Left cardiac atrium (tissue), 4 donors: ENCODE results near the gene AAK1. TPM values are rescaled to one million over a fixed set of nuclear protein-coding genes. Genes with fewer than 3 reads are reported as not detected.
"Not testable (repeated sequence)": the region's sequence is repeated elsewhere in the genome, so short reads cannot be mapped to it uniquely, and the experiment has no call there.

Experiments
- ATAC-seq, 2 donors: fragments of 200-7000 bp; cut with Tn5 transposase; one replicate each; pipeline ENCODE4 v1.9.1; 2020; ENCODE audit warnings: mild to moderate bottlenecking in 2 of 2, moderate library complexity in 2 of 2
- DNase-seq: peaks from one replicate; pipeline ENCODE4 v3.0.0-alpha.2; 2020
- intact Hi-C, 2 donors: fragments of 100-400 bp; cut with DNase I; formaldehyde crosslinking; loops; one replicate each; pipeline versions ENCODE4 v1.14.1 to v1.15.1; 2022 to 2023
- total RNA-seq, 2 donors: library from RNA; stranded (reverse); fragmentation: NEBNext Ultra II Directional; extraction: Animal tissue kit (Norgen Biotek cat#: 25700); gene quantifications; one replicate each; pipeline ENCODE4 v1.2.1, GENCODE V29; 2021
- donor health status: DM: no; HTN: yes; CAD: no.
- donor health status: DM: no; HTN: yes; CAD: no; lungs with severe emphysema.
- donor health status: DM: yes; HTN: yes; CAD: no.
- donor health status: Dilated cardiomyopathy.

AAK1 gene
- total RNA-seq, 2 donors from 2014 or later, result 44.0 to 64.7 TPM

DNA sequence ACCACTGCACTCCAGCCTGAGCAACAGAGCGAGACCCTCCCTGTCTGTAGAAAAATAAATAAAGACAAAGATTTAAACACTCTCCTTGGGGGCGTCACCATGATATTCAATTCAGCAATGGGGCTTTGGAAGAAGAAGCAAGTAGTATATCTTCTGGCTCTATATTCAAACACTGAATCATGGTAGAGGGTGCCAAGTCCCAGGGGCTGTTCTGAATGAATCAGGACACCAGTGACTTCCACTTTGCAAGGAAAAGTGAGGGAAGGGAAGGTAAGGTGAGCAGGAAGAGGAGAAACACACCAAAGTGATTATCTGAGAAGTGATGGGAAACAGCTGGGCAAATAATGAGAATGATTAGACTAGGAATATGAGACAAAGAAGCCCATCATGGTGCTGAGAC, 80.5 kb downstream of the AAK1 start:
- intact Hi-C loops, result loop anchor here in 1 of 2 donors (10.0 kb wide), 1 partner anchor 82 kb away; the partner anchor contains the start of gene AAK1
- no peak for ATAC-seq

DNA sequence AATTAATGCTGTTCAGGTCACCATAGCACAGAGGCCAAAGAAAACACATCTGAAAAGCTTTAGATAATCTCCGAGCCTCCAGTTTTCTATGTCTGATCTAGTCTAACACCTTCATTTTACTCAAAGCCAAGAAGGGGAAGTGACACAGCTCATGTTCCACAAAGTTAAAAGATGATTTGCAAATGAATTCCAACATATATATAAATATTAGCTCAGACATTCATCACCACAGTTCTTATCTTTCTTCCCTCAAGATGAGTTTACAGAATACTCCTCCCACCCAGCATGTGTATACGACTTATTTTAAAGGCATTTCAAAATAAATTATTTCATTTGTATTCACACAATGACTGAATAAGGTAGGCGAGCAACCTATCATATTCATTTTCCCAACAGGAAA, 82.4 kb downstream of the AAK1 start:
- DNase-seq (no peak), ATAC-seq (no peak)
- intact Hi-C loops, result loop anchor here in 1 of 2 donors (10.0 kb wide), 1 partner anchor 84 kb away; the partner anchor contains the start of gene AAK1

More for the DNA sequence above, 80.5 kb downstream of the AAK1 start:
- no peak for DNase-seq

DNA sequence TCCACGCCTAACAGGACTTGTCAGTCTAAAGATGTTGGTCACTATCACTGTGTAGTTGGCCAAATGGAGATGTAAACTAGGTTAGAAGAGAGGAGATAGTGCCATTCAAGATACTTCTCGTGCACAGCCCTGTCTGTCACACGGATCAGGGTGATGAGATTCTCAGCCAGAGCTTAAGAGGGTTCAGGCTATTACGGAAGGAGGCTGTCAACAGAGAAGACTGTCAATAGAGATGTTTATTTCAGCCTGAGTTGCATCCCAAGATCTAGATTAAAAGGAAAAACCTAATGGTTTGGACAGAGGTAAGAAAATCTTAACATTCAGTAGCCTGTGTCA, 83.4 kb downstream of the AAK1 start:
- intact Hi-C loops, result loop anchor here in 1 of 2 donors (10.0 kb wide), 1 partner anchor 85 kb away; the partner anchor contains the start of gene AAK1
- ATAC-seq, result peak; percentile 72 to 88
- no peak for DNase-seq

DNA sequence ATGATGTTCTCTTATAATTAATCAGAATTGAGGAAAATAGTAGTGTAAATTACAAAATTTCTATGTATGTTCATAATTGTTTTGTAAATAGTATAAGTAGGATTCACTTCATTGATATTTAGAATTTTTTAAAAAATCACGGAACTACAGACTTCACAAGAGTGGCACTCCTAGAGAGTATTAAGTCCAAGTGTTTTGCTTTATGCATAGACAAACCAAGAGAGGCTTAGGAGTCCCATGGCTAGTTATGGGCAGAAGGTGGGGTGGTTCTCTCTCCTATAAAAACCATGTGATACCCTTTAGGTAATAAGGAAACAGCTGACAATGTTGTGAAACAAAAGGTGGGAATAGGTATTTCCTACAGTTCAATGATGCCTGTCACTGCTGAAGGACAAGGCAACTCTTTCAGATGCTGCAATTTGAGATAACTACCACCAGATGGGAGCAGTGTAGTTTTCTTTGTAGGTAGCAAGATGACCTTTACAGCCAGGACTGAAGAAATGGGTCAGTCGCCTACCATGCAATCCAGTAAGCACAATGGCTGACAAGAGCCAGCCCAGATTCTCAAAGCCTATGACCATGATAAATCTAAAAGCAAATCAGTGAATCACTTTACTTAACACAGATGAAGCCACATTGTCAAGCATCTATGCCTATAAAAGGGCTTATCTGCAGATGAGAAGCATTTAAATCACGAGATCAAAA, 83.9 kb downstream of the AAK1 start:
- ATAC-seq, result peak; percentile 75
- intact Hi-C loops, result loop anchor here (2.0 to 10.0 kb wide), 3 partner anchors 85 to 155 kb away; partner anchors contain the start of gene AAK1 (in 1 of the 2)
- DNase-seq, result no peak

DNA sequence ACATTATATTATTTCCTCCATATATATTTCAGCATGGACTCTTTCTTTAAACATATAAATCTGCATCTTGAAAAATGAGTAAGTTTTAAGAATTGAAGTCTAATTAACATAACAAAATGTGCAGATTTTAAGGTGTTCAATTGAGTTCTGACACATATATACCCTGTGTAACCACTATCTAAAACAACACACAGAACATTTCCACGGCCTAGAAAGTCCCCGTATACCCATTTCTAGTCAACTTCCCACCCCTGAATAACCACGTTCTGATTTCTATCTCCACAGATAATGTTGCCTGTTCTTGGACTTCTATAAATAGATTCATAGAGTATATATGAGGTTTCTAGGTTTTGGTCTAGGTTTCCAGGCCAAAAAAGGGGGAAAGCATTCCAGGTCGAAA, 87.5 kb downstream of the AAK1 start:
- ATAC-seq (no peak), DNase-seq (no peak)
- intact Hi-C loops, result loop anchor here in 1 of 2 donors (5.0 kb wide), 1 partner anchor 156 kb away; no protein-coding TSS in a partner anchor

DNA sequence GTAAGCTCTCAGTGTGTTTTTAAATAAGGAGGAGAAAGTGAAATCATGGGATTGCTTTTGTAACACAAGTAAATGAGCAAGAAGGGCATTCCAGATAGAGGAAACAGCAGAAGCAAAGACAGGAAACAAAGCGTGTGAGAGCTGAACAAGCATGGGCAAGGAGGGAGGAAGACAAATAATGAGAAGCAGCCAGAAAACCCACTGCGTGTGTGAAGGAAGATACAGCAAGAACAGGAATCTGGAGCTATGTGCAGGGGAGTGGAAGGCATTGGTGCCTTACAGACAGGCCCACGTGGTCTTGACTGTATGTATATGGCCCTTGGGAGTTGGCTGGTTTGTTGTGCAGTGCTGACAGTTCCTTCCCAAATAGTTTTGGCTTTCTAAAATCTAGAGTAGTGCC, 88.6 kb downstream of the AAK1 start:
- ATAC-seq (peak; percentile 48 to 53), DNase-seq (no peak)
- intact Hi-C loops, result loop anchor here in 1 of 2 donors (5.0 kb wide), 1 partner anchor 157 kb away; no protein-coding TSS in a partner anchor

DNA sequence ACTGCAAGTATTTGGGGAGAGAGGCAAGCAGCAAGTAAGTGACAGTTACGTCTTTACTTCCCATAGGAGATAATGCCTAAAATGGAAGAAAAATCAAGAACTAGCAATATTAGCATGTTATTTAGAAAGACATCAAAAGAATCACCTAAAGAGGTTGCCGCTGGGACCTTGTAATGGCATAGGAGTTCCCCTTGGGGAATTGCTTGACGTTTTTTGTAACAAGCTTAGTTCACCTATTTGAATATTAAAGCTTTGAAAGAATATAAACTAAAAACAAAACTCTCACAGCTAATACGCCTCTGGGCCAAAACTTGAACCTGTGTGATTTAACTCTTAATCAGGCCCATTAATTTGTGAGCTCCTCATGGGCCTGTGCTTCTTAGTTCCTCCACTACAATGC, 89.0 kb downstream of the AAK1 start:
- DNase-seq, result no peak
- ATAC-seq, result no peak
- intact Hi-C loops, result no loop called here

DNA sequence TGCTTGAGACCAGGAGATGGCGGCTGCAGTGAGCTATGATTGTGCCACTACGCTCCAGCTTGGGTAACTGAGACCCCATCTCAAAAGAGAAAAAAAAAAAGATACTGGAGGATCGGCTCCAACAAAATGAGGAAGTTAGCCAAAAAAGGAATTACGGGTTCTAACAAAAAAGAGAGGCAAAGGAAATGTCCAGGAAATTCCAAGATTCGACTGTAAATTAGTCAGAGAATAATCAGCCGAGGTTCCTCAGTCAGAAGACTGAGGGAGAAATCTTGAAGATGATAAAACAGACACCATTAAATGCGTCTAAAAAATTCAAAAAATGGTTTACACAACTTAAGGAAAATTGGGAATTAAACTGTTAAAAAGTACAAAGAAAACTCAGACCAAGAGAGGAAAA, 89.5 kb downstream of the AAK1 start:
- DNase-seq, result no peak
- ATAC-seq, result no peak
- intact Hi-C loops, result no loop called here

DNA sequence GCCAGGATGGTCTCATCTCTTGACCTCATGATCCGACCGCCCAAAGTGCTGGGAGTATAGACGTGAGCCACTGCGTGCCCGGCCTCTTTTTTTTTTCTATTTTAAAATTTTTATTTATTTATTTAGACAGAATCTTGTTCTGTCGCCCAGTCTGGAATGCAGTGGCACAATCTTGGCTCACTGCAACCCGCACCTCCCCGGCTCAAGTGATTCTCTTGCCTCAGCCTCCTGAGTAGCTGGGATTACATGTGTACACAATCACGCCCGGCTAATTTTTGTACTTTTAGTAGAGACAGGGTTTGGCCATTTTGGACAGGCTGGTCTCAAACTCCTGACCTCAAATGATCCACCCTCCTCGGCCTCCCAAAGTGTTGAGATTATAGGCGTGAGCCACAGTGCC, 93.0 kb downstream of the AAK1 start:
- DNase-seq, intact Hi-C loops, ATAC-seq: not testable (repeated sequence)

DNA sequence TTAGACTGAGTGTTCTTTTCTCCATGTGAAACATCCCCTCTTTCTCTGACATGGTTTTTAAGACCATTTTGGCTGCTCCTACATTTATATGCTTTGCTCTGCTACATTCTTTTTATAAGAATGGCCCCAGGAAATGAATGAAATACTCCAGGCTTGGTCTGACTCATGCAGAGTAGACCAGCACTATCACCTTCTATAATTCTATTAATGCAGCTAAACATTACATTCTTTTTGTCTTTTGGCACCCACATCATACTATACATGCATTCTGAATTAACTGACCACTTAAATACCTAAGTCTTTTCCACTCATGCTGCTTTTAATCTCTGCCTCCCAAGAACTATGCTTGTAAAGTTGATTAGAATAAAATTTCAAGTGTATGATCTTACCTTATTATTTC, 94.1 kb downstream of the AAK1 start:
- intact Hi-C loops, result no loop called here
- DNase-seq (no peak), ATAC-seq (no peak)

DNA sequence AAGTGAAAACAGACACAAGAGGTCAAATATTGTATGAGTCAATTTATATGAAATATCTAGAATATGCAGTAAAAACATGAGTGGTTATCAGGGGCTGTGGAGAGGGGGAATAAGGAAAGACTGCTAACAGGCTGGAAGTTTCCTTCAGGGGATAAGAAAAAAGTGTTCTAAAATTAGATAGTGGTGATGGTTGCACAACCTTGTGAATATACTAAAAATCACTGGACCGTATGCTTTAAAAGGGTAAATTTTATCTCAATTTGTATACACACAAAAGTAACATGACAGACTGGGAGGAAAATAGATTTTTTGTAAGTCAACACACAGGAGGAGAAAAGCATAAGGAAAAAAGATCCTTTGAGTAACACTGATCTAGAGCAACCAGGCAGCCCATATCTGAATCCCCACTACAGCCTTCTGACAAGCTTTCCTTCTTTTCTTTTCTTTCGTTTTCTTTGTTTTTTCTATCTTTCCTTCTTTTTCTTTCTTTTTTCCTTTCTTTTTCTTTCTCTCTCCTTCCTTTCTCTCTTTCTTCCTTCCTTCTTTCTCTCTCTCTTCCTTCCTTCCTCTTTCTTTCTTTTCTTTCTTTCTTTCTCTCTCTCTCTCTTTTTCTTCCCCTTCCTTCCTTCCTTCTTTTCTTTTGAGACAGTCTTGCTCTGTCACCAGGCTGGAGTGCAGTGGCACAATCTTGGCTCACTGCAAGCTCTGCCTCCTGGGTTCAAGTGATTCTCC, 95.4 kb downstream of the AAK1 start:
- ATAC-seq (no peak), DNase-seq (no peak)
- intact Hi-C loops, result no loop called here

DNA sequence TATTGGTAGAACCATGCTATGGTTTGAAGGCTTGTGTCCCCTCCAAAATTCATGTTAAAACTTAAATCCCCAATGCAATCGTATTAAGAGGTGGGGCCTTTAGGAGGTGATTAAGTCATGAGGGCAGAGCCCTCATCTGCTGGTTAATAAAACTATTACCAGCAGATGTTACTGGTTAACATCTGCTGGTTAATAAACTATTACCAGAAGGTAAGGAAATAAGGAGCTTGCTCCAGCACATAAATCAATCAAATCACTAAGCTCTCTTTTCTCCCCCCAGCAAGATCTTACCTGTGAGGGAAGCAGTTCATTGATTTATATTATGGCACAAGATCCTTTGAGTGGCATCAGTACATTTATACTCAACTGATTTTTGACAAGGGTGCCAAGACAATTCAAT, 96.9 kb downstream of the AAK1 start:
- intact Hi-C loops, result no loop called here
- ATAC-seq, result no peak
- DNase-seq, result no peak

DNA sequence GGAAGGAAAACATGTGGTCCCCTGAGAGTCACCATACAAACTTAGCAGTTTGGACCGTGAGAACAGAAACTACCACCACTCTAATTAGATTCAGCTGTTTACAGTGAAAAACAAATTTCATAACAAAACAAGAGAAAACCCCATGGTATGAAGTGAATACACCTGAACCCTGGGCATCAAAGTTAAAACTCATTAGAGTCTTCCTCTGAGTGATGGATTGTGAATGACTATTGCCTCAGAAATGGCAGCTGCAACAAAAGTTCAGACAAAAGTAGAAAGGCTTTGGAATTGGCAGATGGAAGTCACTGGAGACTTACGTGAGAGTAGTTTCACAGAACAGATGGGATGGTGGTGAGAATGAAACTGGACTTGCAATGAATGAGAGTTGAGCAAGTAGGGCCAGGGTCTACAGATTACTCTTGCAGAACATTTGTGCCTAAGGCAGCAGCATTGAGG, 98.0 kb downstream of the AAK1 start:
- DNase-seq, result no peak
- ATAC-seq, result no peak
- intact Hi-C loops, result no loop called here

DNA sequence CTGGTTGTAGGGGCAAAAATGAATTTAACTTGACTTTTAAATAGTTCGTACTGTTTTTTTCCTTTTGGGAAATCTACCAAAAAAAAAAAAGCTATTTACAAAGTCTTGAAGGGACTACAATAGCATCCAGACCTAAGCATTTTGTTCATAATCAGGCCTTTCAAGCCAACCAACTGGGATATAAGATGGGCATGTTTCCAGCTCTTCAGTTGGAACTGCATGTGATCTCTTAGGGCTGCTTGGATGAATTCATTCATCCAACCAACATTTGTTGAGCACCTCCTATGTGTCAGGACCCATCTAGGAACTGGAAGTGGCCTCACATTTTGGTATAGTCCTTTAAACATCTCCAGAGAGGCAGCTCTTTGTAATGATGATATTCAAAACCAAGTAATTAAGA, 98.6 kb downstream of the AAK1 start:
- ATAC-seq (no peak), DNase-seq (no peak)
- intact Hi-C loops, result no loop called here

DNA sequence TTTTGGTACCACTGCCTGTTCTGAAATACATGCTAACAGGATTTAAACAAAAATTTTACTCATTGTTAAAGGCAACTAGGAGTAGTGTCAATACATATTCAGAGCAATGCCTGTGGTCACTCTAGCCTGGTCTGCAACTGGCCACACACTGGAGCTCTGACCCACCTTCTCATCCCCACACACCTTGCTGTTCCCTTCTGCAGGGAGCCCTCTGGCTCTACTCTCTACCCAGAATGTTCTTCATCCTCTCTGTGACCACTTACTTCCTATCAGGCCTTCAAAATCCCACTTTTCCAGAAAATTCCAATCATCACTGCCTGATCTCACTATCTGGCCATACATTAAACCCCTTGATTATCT, 104.0 kb downstream of the AAK1 start:
- no peak for ATAC-seq
- intact Hi-C loops, result no loop called here
- no peak for DNase-seq

DNA sequence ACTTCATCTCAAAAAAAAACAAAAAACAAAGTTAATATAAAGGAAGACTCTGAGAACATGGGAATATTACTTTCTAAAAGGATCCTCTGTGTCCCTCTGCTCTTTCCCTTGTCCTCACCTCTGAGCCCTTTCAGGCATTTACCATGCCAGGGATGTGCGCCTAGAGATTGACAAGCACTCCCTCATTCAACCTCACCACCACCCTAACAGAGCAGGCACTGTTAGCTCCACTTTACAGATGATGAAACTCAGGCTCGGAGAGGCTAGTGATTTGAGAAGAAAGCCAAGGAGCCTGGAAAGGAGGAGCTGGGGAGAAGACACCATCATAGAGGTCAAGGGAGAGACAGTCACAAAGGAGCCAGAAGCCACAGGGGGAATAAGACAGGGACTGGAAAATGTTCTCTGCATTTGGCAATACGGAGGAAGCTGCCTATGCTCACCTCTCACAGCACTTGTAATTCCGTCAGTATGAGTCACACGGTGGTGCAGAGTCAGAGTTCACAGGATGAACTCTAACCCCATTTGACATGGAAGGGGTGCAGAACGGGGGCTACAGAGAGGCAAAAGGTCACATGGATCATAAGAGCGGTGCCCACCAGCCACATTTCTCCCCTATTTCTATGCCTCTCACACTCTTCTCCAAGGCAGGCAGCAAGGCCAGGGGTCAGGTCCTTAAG, 104.5 kb downstream of the AAK1 start:
- intact Hi-C loops, result no loop called here
- peak in 1 of 2 donors; percentile 64 for ATAC-seq
- DNase-seq, result no peak

DNA sequence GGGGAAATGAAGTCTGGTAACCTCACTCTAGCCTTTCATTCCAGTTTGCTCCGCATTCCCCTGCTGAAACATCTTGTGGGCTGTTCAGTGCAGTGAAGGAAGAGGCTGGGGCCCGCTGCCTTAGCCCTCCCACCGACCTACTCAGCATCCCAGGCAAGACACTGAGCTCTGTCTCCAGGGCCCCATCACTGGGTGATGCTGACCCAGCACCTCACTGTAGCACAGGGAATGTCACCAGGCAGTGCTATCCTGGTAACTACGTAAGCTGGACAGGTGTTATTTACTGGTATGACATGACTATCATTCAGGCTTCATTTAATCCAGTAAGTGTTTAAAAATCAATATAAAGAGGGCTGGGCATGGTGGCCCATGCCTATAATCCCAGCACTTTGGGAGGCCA, 105.3 kb downstream of the AAK1 start:
- intact Hi-C loops, result no loop called here
- ATAC-seq, result no peak
- DNase-seq, result no peak

DNA sequence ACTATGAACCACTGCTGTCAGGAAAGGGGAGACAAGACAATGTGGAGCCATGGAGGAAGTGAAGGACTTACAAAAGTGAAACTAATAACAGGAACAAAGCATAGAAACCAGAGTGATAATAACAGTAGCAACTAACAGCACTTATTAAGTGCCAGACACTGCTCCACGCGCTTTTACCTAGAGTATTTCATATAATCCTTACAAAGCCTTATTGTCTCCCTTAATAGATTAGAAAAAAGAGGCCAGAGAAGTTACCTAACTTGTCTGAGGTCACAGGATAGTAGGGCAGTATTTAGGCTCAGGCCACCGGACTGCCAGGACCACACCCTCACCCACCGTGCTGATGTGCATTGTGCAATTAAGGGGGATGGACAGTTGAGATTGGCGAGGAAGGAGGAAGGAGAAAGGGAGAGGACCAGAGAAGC, 107.7 kb downstream of the AAK1 start:
- intact Hi-C loops, result no loop called here
- DNase-seq, result no peak
- peak; percentile 34 to 53 for ATAC-seq

DNA sequence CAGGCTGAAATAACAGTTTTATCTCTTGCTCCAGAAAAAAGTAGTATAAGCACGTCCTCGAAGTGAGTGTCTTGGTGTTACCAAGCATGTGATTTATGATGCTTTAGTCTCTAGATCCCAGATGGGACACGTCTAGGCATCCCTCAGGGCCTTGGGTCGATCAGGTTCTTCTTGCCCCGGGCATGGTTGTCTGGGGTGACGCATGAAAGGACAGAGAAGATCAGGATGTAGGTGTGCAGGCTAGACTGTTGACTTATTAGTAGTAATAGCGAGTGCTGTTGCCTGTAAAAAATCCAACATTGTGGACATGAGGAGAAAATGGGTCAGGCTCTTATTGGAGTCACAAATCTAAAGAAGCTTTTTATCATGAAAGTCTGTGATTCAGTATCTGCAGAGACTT, 112.4 kb downstream of the AAK1 start:
- DNase-seq, result no peak
- no peak for ATAC-seq
- intact Hi-C loops, result no loop called here

DNA sequence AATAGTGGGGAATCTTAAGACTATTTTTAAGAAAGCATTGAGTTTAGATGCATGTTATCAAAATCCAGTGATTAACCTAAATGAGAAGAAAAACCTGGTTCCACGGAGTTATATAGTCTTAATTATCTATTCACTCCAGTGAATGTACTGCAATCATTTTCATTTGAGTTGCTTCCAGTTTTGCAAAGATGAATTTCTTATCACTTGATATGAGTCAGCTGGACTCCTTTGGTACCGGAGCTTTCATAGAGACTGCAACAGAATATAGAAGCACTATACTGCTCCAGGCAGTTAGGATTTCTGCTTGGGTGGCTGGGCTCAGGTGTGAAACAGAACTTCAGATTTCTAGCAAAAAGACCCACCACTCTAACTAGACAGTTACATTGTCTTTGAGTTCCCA, 114.1 kb downstream of the AAK1 start:
- intact Hi-C loops, result no loop called here
- DNase-seq (no peak), ATAC-seq (peak in 1 of 2 donors; percentile 73)
